ENCODE data around the gene COA8. TPM values are rescaled to one million over a fixed set of nuclear protein-coding genes. Genes with fewer than 3 reads are reported as not detected.

COA8 gene
- polyA plus RNA-seq, 1 donor from 2014 or later = 169 TPM

DNA sequence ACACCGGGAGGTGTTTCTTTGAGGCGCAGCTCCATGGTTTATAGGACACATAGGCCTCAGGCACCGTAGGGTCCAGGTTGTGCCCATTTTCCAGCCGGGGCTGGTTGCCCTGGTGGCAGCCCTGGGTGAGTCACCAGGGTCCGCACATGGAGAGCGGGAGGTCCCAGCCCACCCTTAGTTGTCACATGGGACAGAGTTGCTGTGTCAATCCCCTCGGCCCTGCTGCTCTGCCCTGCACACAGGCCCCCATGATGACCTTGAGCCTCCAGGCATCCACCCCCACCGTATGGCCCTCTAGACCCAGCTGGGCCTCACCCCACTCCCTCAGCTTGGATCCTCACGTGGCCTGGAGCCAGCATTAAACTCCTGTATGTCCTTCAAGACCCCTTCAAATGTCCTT is 26.1 kb upstream of the COA8 start:
- H3K9me2 ChIP-seq (ENCODE audit: insufficient read depth, low read length) = no peaks in the 10 kb centered on the region
- no peaks in the 10 kb centered on the region for H3K36me3 ChIP-seq (ENCODE audit: insufficient read depth, low read length)
- no peaks in the 10 kb centered on the region for H3F3A ChIP-seq (ENCODE audit: insufficient read depth, low read length, poor library complexity, severe bottlenecking)
- TF ChIP-seq REST (IDR thresholded peaks at IDR 0.05; ENCODE audit: borderline replicate concordance) = no peak
- H3K4me2 ChIP-seq (ENCODE audit: low read length) = no peak overlapping the region
- H3K27me3 ChIP-seq (ENCODE audit: insufficient read depth, low read depth, low read length) = no peaks in the 10 kb centered on the region
- H3K27ac ChIP-seq (ENCODE audit: low read length) = no peak overlapping the region
- no peak overlapping the region for H3K4me3 ChIP-seq (ENCODE audit: low read length)
- H4K20me1 ChIP-seq (ENCODE audit: insufficient read depth) = no peaks in the 10 kb centered on the region
- H3K9me3 ChIP-seq (ENCODE audit: low read length) = no peaks in the 10 kb centered on the region
- no peak overlapping the region for H2AFZ ChIP-seq (ENCODE audit: low read depth, low read length)
- H3K9ac ChIP-seq (ENCODE audit: low read length) = no peak overlapping the region
- no peaks in the 10 kb centered on the region for H3K79me2 ChIP-seq (replicated peaks; ENCODE audit: insufficient read depth, low read length)

- Histone ChIP-seq H3K9me3 (ENCODE audit: low read length) (no peaks in the 10 kb centered on the region), H2AFZ (ENCODE audit: low read depth, low read length) (no peak overlapping the region), H3K4me3 (ENCODE audit: low read length) (no peak overlapping the region), H3K4me2 (ENCODE audit: low read length) (no peak overlapping the region), H3K27me3 (ENCODE audit: insufficient read depth, low read depth, low read length) (no peaks in the 10 kb centered on the region), H3K9ac (ENCODE audit: low read length) (no peak overlapping the region), H3K9me2 (ENCODE audit: insufficient read depth, low read length) (no peaks in the 10 kb centered on the region), H3K27ac (ENCODE audit: low read length) (no peak overlapping the region), H4K20me1 (ENCODE audit: insufficient read depth) (no peaks in the 10 kb centered on the region), H3K36me3 (ENCODE audit: insufficient read depth, low read length) (no peaks in the 10 kb centered on the region), H3F3A (ENCODE audit: insufficient read depth, low read length, poor library complexity, severe bottlenecking) (no peaks in the 10 kb centered on the region), H3K79me2 (replicated peaks; ENCODE audit: insufficient read depth, low read length) (no peaks in the 10 kb centered on the region)
- TF ChIP-seq POLR2AphosphoS5 (IDR thresholded peaks at IDR 0.05) (no peak), MXI1 (conservative IDR thresholded peaks at IDR 0.05; ENCODE audit: poor library complexity, severe bottlenecking) (no peak), EZH2 (IDR thresholded peaks at IDR 0.05; ENCODE audit: borderline replicate concordance, insufficient read depth, low read length, poor library complexity, severe bottlenecking) (no peak), CTCF (IDR thresholded peaks at IDR 0.05; ENCODE audit: poor library complexity, severe bottlenecking) (no peak), REST (IDR thresholded peaks at IDR 0.05; ENCODE audit: borderline replicate concordance) (no peak), SMC3 (conservative IDR thresholded peaks at IDR 0.05; ENCODE audit: poor library complexity) (no peak), EP300 (conservative IDR thresholded peaks at IDR 0.05; ENCODE audit: poor library complexity, severe bottlenecking) (no peak), TAF1 (IDR thresholded peaks at IDR 0.05; ENCODE audit: low read depth) (no peak), RAD21 (conservative IDR thresholded peaks at IDR 0.05) (no peak)
Measured at GRCh38 chr14:103537175-103537990, 25.4 kb upstream of the COA8 start.
